ENCODE measurements around the gene COL1A2. TPM values are rescaled to one million over a fixed set of nuclear protein-coding genes. Genes with fewer than 3 reads are reported as not detected.

Gene COL1A2
- total and polyA plus RNA-seq, 2 of the 13 experiments (the other 11 are each of a cell fraction or from before 2014, with no cell fraction given) = not detected

- no peak for TF ChIP-seq LCORL (IDR thresholded peaks at IDR 0.05)
- no peak for TF ChIP-seq LCORL (CRISPR knock-in tag; IDR thresholded peaks at IDR 0.05)
- no peak for TF ChIP-seq ZNF260 (CRISPR knock-in tag; IDR thresholded peaks at IDR 0.05; ENCODE audit: borderline replicate concordance, low read depth)
- TF ChIP-seq ISL2 (CRISPR knock-in tag; IDR thresholded peaks at IDR 0.05) = peak; percentile 63; the same call in 1 of the 2 replicates
- no peak for TF ChIP-seq THYN1 (CRISPR knock-in tag; IDR thresholded peaks at IDR 0.05; ENCODE audit: borderline replicate concordance, low read depth)
- peak; percentile 59 for TF ChIP-seq GATAD2A (CRISPR knock-in tag; IDR thresholded peaks at IDR 0.05)
These were observed 83.2 kb downstream of the COL1A2 start (continued) for GRCh38 chr7:94477878-94478277.

- Histone ChIP-seq H3K27ac (ENCODE audit: extremely low read length, insufficient read depth, low read length) (no peak overlapping the region), H2AFZ (ENCODE audit: low read length) (no peak overlapping the region), H3K9me3 (ENCODE audit: low read length) (no peaks in the 10 kb centered on the region), H3K9ac (ENCODE audit: insufficient read depth, low read depth, low read length) (no peak overlapping the region), H3K79me2 (ENCODE audit: insufficient read depth, low read length) (no peaks in the 10 kb centered on the region), H3K4me3 (replicated peaks in 1 of 3; ENCODE audit: insufficient read depth in 1 of 3, low read depth in 2 of 3, low read length in 3 of 3) (no peak overlapping the region), H3K4me2 (ENCODE audit: low read depth, low read length) (no peak overlapping the region), H3K27me3 (ENCODE audit: control insufficient read depth in 1 of 2, insufficient read depth in 2 of 2, low read length in 2 of 2) (0 out of 5 replicates have a peak, but pooled peaks cover 0 to 4% of the 10 kb centered on the region in 2 experiments), H3K4me1 (ENCODE audit: insufficient read depth, low read length) (peaks cover 30% of the 10 kb centered on the region), H4K20me1 (ENCODE audit: insufficient read depth, low read length) (no peaks in the 10 kb centered on the region), H3K36me3 (replicated peaks in 1 of 2; ENCODE audit: control insufficient read depth in 1 of 2, insufficient read depth in 2 of 2, low read length in 2 of 2) (no peaks in the 10 kb centered on the region)
- ChIA-PET POLR2A (no interaction called here), CTCF (ENCODE audit: low intra/inter-chr PET ratio, low total read pairs) (no interaction called here)
- ATAC-seq = no peak
- WGBS (ENCODE audit: low lambda C conversion rate) = 87% methylated on average over 3 of the region's 3 CpGs
- DNase-seq (ENCODE audit: low spot score) = no peak
- TF ChIP-seq U2AF2 (IDR thresholded peaks at IDR 0.05; ENCODE audit: low read depth, low read length) (0 out of 2 replicates have a peak, but pooled peaks have one; percentile 81), ZNF512 (CRISPR knock-in tag; IDR thresholded peaks at IDR 0.05) (peak; percentile 53), ZBTB26 (CRISPR knock-in tag; IDR thresholded peaks at IDR 0.05; ENCODE audit: borderline replicate concordance) (no peak), DMAP1 (CRISPR knock-in tag; IDR thresholded peaks at IDR 0.05) (no peak), HMG20A (CRISPR knock-in tag; IDR thresholded peaks at IDR 0.05; ENCODE audit: borderline replicate concordance) (no peak)
- FAIRE-seq = no peak
- intact Hi-C loops (cut with micrococcal nuclease; ENCODE audit: unreplicated experiment) = no loop called here
- BruUV-seq (replicated peaks) = no TSS peak
- in situ Hi-C loops (cut with HindIII; ENCODE audit: extremely low pct_ligation_motif_present, low pct_unique_long_range_greater_than_20kb) = no loop called here
These were observed 84.0 kb downstream of the COL1A2 start for GRCh38 chr7:94478648-94479214.

Other genes starting within 250 kb of the COL1A2 start
- gene CASD1, start 114.9 kb downstream of the COL1A2 start, total RNA-seq (2016; rRNA removed; fragmentation: Illumina TruSeq; extraction: Trizol) = 21.4 and 22.9 TPM in 2 replicates
- 23.4 and 32.6 TPM in 2 replicates for gene CASD1, start 114.9 kb downstream of the COL1A2 start, polyA plus RNA-seq (2011; rRNA removed)